Fibroblast of villous mesenchyme (primary cell): Measurements from ENCODE around the gene CDK1. TPM values are rescaled to one million over a fixed set of nuclear protein-coding genes. Genes with fewer than 3 reads are reported as not detected.
A peak's percentile ranks its signal among the peaks of the same experiment; 100 is the strongest.
"Not testable (repeated sequence)": the region's sequence is repeated elsewhere in the genome, so short reads cannot be mapped to it uniquely, and the experiment has no call there.

Experiments used
- DNase-seq: peaks from one replicate; pipeline ENCODE4 v3.0.0-alpha.2; 2010; ENCODE audit warnings: low read depth
- H3K4me3 ChIP-seq: 2 replicates; pipeline ENCODE4 v1.5.1; 2011; ENCODE audit warnings: low read depth, mild to moderate bottlenecking, low read length
- total RNA-seq: library from RNA; depleted of rRNA; stranded (reverse); fragments of >200 nt; gene quantifications from 2 replicates; pipeline ENCODE4 v1.2.3, GENCODE V29; 2012
- TF ChIP-seq, protein P1 (sequence below): IDR thresholded peaks from 2 replicates; pipeline ENCODE4 v1.5.1; 2012; ENCODE audit warnings: low read depth, mild to moderate bottlenecking, low read length; ENCODE audit not compliant: insufficient read depth

Gene CDK1
- total RNA-seq, 1 donor = 49.2 TPM

DNA sequence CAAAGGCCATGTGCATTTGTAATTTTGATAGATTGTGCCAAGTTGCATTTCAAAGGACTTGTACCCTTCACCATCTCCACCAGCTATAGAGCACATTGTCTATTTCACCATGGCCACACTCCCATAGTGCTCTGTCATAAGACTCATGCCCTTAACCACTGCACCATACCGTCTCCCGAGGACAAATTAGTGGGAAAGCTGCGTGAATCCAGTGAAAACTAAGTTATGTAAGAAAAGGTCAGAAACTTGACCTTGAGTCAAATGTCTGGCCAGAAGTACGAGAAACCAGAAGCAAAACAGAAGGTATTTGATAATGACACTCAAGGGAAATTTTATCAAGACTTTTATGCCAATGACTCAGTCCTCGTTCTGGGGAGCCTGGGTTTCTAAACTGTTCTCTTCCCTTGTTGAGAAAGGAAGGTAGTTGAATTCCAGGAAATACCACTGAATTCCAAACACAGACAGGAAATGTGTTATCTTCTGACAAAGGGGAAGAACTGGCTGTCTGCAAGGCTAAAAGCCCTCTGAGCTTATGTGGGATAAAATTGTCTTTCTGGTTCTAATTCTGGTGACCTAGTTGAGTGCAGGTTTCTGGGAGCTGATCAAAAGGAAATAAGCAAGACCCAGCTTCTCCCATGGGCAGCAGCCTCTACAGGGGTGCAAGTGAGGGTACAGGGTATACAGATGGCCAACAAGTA, 49.7 kb downstream of the CDK1 start:
- TF ChIP-seq, protein P1, sequence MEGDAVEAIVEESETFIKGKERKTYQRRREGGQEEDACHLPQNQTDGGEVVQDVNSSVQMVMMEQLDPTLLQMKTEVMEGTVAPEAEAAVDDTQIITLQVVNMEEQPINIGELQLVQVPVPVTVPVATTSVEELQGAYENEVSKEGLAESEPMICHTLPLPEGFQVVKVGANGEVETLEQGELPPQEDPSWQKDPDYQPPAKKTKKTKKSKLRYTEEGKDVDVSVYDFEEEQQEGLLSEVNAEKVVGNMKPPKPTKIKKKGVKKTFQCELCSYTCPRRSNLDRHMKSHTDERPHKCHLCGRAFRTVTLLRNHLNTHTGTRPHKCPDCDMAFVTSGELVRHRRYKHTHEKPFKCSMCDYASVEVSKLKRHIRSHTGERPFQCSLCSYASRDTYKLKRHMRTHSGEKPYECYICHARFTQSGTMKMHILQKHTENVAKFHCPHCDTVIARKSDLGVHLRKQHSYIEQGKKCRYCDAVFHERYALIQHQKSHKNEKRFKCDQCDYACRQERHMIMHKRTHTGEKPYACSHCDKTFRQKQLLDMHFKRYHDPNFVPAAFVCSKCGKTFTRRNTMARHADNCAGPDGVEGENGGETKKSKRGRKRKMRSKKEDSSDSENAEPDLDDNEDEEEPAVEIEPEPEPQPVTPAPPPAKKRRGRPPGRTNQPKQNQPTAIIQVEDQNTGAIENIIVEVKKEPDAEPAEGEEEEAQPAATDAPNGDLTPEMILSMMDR = no peak
- no peak overlapping the region for H3K4me3 ChIP-seq
- peak; percentile 83 for DNase-seq

DNA sequence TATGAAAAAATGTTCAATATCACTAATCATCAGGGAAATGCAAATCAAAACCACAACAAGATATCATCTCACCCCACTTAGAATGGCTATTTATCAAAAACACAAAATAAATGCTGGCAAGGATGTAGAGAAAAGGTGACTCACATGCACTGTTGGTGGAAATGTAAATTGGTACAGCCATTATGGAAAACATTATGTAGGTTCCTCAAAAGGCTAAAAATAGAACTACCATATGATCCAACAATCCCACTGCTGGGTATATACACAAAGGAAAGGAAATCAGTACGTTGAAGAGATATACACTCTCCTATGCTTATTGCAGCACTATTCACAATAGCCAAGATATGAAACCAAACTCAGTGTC, 50.2 kb downstream of the CDK1 start:
- DNase-seq = peak; percentile 18
- TF ChIP-seq, protein P1 = no peak
- H3K4me3 ChIP-seq = no peak overlapping the region

DNA sequence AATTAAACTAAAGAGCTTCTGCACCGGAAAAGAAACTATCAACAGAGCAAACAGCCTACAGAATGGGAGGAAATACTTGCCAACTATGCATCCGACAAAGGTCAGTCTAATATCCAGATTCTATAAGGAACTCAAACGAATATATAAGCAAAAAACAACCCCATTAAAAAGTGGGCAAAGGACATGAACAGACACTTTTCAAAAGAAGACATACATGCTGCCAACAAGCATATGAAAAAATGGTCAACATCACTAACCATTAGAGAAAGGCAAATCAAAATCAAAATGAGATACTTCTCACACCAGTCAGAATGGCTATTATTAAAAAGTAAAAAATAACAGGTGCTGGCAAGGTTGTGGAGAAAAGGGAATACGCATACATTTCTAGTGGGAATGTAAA, 53.9 kb downstream of the CDK1 start:
- not testable (repeated sequence) for DNase-seq, H3K4me3 ChIP-seq

DNA sequence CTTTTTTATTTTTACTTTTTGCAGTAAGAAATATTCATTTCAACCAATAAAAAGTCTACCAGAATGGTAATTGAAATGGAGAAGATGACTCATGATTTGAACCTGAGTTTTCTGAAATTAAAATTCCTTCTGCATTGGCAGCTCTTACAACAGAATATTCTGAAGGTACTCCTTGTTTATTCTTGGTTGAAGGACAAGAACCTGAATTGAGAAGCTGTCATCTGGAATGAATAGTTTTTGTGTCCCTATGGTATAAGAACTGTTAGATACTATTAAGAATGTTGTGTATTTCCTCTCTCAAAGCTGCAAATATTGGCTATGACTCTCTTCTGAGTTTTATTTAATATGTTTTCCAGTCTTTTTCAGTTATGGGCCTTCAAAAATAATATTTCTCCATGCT, 56.1 kb downstream of the CDK1 start:
- TF ChIP-seq, protein P1 = no peak
- no peak for DNase-seq

DNA sequence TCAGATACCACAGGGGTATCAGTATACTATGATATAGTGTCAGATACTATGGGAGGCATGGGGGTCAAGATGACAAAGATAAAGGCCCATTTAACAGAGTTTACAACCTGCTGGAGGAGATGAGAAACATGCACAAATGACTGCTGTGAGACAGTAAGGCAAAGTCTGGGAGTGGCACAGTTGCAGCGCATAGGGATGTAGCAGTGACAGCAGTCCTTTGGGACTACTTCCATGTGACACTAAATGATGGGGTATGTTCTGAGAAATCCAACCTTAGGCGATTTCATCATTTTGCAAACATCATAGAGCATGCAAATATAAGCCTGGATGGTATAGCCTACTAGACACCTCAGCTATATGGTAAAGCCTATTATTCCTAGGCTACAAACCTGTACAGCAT, 56.8 kb downstream of the CDK1 start:
- no peak overlapping the region for H3K4me3 ChIP-seq
- TF ChIP-seq, protein P1 = no peak
- DNase-seq = no peak

More for the DNA sequence above, 56.1 kb downstream of the CDK1 start:
- H3K4me3 ChIP-seq = no peak overlapping the region

DNA sequence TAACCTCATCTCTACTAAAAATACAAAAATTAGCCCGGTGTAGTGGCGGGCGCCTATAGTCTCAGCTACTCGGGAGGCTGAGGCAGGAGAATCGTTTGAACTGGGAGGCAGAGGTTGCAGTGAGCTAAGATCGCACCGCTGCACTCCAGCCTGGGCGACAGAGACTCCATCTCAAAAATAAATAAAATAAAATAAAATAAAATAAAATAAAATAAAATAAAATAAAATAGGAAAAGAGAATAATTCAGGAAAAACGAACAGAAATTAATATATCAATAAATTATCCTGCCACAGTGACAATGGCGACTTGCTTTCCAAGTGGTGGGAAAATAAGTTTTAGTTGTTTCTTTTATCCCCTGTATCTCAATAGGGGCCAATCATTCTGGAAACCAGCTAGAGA, 62.9 kb downstream of the CDK1 start:
- DNase-seq, H3K4me3 ChIP-seq: not testable (repeated sequence)

DNA sequence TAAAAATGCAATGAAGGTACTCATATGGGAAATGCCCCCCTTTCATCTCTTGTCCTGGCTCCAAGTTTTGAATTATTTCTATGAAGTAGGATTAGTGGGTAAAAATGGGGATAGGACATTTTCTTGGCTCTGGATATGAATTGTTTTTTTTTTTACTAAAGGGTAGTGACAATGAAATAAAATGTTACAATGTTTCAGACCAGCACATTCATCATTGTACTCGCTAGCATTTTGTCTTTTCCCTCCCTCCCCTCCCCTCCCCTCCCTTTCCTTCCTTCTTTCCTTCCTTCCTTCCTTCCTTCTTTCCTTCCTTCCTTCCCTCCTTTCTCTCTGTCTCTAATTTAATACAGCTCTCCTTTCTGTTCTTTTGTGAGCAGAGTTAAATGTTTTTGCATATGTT, 64.4 kb downstream of the CDK1 start:
- TF ChIP-seq, protein P1 = no peak
- no peak for DNase-seq
- H3K4me3 ChIP-seq = no peak overlapping the region

Other genes starting within 250 kb of the CDK1 start
- 26.8 and 42.2 TPM in 2 replicates for gene RHOBTB1, start 165.7 kb downstream of the CDK1 start, total RNA-seq